Peyer's patch (tissue), 4 donors: ENCODE results near the gene SLC6A6.

Experiments
- CTCF ChIP-seq, 6 experiments: fragments of 450-650 bp in 4 of 6; fragments of 200-600 bp in 2 of 6; sonication (generic) in 1 of 6; IDR thresholded peaks; one replicate each; pipeline ENCODE4 v1.5.1; 2017 to 2019; ENCODE audit warnings: antibody characterized with exemption in 6 of 6, mild to moderate bottlenecking in 3 of 6, moderate library complexity in 1 of 6
- POLR2A ChIP-seq, 2 donors: fragments of 450-650 bp; IDR thresholded peaks; one replicate each; pipeline ENCODE4 v1.5.1; 2017; ENCODE audit warnings: antibody characterized with exemption in 2 of 2, mild to moderate bottlenecking in 2 of 2, moderate library complexity in 2 of 2

- TF ChIP-seq CTCF (IDR thresholded peaks at IDR 0.05) (no peak), POLR2A (IDR thresholded peaks at IDR 0.05) (no peak)
Observed at GRCh38 chr3:14472471-14473351, 70.3 kb downstream of the SLC6A6 start.
